ENCODE measurements around the gene STRAP.

DNA sequence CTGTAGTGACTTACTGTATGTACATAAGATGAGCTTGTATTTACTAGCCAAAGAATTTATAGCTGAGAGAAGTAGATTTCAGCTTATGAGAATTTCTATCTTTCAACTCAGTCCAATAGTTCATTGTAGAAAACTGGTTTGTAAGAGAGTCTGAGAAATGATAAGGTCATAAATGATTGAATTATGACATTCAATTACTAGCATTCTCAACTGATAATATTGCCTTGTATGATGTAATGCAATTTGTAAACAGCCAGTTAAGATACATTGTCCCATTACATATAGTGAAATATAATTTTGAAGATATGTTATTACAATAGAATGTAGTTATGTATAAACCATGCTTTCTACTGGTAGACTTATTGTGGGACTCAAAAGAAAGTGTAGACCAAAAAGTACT is 42.5 kb upstream of the STRAP start:
- TF ChIP-seq, protein P1, sequence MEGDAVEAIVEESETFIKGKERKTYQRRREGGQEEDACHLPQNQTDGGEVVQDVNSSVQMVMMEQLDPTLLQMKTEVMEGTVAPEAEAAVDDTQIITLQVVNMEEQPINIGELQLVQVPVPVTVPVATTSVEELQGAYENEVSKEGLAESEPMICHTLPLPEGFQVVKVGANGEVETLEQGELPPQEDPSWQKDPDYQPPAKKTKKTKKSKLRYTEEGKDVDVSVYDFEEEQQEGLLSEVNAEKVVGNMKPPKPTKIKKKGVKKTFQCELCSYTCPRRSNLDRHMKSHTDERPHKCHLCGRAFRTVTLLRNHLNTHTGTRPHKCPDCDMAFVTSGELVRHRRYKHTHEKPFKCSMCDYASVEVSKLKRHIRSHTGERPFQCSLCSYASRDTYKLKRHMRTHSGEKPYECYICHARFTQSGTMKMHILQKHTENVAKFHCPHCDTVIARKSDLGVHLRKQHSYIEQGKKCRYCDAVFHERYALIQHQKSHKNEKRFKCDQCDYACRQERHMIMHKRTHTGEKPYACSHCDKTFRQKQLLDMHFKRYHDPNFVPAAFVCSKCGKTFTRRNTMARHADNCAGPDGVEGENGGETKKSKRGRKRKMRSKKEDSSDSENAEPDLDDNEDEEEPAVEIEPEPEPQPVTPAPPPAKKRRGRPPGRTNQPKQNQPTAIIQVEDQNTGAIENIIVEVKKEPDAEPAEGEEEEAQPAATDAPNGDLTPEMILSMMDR (IDR thresholded peaks at IDR 0.05; ENCODE audit: insufficient read depth, low read length), result no peak
- no peak for TF ChIP-seq GABPA (IDR thresholded peaks at IDR 0.05; ENCODE audit: low read depth)
- no peak for TF ChIP-seq POLR2AphosphoS5 (IDR thresholded peaks at IDR 0.05; ENCODE audit: low read depth)
